HG03432 (cell line): ENCODE data around the gene C19orf33.

Experiments
- ATAC-seq: cut with Tn5 transposase; IDR thresholded peaks from one replicate; pipeline ENCODE4 v1.9.1; 2021; ENCODE audit warnings: mild to moderate bottlenecking, moderate library complexity; ENCODE audit not compliant: unreplicated experiment

C19orf33 gene

DNA sequence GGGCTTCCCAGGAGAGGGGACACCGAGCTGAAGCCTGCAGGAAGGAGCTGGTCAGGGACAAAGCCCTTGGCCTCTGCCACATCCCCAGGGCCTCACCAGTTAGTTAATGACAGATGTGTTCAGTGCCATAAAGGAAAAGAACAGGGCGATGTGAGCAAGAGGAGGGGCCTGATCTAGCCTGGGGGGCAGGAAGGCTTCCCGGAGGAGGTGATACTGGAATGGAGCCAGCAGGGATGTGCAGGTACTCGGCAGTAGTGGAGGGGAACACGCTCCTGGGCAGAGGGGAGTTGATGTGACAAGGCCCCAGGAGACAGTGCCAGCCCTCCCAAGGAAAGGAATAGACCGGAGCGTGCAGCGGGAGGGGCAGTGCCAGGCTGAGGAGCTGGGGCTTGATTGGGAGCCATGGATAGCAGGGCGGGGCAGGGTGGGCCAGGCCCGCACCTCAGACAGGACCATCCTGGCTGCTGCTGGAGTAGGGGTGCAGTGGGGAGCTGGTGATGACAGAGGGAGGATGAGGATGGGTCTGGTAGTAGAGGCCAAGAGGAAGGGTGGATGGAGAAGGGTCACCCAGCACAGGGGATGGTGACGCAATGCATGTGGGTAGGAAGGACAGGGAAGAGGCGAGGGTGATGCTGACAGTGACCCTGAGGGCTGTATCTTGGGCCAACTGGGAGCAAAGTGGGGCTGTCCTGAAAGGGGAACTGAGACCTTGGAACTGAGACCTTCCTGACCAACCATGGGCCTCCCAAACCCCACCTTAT lies 4.1 kb downstream of the C19orf33 start:
- no peak for ATAC-seq

DNA sequence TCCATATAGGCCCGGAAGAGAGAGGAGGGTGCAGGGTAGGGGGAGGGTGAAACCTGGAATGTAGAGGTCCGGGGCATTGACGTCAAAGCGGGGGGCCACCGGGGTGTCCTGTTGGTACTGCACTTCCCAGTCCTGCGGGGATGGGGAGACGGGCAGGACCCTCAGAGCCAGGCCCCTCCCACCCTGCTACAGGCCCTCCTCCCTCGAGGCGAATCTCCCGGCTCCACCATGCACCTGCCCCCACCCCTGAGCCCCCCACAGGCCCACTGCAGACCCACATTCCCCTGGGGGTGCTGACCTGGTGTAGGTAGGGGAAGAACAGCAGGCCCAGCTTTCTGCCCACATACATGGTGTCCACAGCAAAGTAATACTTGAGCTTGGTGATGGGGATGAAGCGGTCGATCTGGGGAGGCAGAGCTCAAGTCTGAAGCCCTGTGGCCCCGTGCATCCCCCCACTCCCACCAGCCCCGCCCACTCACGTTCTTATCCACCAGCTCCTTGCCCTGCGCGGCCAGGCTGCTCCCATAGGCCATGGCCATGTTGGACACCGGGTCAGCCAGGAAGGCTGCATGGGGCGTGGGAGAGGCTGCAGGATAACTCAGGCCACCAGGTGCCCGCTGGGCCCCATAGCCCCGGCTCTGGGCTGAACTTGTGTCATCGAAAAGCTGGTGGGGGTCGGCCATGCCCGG lies 5.0 kb downstream of the C19orf33 start:
- ATAC-seq, result no peak

DNA sequence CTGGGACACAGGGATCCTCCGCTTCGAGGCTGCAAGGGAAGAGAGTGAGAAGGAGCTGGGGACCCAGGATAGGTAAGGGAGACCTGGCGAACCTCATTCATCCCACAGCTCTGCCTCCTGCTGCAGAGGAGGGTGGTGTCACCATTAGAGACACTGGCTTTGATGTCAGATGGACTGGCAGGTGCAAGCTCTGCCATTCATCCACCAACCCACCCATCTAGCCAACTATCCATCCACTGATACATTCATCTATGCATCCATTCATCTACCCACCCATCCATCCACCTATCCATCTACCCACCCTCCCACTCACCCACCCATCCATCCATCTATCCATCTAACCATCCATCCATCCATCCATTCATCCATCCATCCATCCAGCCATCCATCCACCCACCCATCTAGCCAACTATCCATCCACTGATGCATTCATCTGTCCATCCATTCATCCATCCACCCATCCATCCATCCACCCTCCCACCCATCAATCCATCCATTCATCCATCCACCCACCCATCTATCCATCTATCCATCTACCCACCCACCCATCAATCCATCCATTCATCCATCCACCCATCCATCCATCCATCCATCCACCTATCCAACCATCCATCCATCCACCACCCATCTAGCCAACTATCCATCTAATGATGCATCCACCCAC lies 5.7 kb downstream of the C19orf33 start:
- no peak for ATAC-seq

DNA sequence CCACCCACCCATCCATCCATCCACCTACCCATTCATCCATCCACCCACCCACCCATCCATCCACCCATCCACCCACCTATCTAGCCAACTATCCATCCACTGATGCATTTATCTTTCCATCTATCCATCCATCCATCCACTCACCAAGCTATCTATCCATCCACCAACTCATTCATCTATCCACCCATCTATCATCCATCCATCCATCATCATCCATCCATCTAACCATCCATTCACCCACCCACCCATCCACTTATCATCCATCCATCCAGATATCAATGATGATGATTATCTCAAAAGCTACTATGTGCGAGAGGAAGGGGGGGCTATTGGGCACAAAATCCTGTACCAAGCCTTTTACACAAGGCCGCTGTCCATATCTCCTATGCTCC lies 6.2 kb downstream of the C19orf33 start:
- no peak for ATAC-seq

DNA sequence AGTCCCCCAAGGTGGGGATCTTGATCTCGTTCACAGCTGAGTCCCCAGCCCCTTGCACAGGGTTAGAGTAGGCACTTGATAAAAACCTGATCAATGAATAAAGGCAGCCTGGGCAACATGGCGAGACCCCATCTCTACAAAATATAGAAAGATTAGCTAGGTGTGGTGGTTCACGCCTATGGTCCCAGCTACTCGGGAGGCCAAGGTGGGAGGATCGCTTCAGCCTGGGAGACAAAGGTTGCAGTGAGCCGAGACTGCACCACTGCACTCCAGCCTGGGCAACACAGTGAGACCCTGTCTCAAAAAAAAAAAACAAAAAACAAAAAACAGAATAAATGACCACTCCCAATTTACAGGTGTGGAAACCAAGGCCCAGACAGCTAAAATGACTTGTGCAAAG lies 6.9 kb downstream of the C19orf33 start:
- ATAC-seq, result no peak

DNA sequence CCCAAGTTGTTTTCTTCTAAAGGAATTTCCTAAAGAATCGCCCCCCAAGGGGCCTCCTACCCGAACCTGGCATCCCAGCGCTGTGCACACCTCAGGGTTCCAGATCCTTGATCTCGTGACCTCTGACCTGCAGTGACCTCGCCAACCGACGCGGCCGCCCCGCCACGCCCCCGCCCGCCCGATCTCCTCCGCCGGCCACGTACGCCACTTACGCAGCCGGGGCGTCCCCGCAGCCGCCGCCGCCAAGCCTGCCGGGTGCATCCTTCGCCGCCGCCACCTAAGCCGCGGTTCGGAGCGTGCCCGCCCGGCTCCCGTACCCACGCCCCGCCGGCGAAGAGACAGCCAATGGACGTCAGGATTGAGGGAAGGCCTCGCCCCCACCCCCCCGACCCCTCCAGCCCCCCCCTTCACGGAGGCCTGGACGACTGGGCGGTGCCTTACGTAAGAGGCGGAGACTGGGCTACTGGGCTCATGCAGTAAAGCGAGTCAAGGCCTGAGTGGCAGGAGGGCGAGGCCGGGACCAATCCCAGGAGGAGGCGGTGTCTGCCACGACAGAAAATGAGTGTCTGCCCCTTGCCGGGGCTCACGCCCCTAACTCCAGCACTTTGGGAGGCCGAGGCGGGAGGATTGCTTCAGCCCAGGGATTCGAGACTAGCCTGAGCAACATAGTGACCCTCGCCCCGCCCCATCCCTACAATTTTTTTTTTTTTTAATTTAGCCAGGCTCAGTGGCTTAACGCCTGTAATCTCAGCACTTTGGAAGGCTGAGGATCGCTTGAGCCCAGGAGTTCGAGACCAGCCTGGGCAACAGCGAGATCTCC lies 11.8 kb downstream of the C19orf33 start, which contains the start of gene YIF1B:
Gene YIF1B (minus strand): TSS at position 291 of the 820 bp plus-strand sequence. CDS start 30 bp downstream, at position 261.
- ATAC-seq, result peak; percentile 87

DNA sequence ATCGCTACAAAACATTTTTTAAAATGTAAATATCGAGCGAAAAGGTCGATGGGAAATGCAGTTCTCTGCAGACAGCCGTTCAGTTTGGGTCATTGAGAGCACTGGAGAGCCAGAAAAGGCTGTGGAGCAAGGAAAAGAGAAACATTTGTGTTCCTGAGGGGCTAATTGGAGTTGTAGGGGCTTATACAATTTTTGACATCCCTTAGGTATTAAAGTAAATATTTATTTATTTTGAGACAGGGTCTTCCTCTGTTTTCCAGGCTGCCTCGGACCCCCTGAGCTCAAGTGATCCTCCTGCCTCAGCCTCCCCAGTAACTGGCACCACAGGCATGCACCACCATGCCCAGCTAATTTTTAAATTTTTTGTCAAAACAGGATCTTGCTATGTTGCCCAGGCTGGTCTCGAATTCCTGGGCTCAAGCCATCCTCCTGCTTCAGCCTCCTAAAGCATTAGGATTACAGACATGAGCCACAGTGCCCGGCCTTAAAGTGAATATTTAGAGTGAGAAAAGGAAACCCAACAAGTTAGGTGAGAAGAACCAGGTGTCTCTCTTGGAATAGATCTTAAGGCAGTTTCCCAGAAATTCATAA lies 12.5 kb downstream of the C19orf33 start:
- no peak for ATAC-seq

DNA sequence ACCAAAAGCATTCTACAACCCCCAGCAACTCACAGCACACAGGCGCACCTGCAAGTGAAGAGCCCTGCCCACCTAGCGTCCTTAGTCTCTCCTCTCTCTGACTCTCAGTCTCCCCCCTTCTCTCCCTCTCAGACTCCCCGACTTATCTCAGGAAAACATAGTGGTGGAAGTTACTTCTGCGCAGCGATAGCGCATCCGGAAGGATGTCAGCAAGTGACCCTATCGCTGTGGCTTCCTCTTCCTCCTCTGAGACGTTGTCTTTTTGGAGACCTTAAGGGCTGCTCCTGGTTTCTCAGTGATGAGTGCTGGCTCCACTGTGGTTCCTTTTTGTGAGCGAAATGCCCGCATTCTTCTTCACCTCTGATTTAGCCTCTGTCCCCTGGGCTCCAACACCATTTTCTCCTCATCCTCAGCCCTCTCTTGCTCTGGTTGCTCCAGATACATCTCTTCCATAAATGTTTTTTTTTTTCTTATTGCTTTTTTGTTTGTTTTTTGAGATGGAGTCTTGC lies 13.1 kb downstream of the C19orf33 start:
- ATAC-seq, result no peak

DNA sequence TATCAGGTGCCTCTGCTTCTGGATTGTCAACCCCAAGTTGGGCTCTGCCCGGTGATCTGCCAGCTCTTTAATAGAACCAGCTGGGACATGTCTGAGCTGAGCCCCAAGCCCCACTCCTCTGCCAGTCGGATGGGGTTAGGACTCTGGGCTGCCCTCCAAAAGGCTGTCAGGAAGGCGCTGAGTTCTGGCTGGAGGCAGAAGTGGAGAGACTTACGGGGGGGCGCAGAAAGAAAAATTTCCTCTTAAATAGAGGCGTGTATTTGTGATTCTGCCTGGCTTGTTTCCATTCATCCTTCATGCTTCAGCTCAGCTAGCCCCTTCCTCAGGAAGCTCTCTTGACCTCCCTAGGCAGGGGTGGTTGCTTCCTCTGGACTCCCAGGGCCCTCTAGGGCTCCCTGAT lies 14.6 kb downstream of the C19orf33 start:
- no peak for ATAC-seq

DNA sequence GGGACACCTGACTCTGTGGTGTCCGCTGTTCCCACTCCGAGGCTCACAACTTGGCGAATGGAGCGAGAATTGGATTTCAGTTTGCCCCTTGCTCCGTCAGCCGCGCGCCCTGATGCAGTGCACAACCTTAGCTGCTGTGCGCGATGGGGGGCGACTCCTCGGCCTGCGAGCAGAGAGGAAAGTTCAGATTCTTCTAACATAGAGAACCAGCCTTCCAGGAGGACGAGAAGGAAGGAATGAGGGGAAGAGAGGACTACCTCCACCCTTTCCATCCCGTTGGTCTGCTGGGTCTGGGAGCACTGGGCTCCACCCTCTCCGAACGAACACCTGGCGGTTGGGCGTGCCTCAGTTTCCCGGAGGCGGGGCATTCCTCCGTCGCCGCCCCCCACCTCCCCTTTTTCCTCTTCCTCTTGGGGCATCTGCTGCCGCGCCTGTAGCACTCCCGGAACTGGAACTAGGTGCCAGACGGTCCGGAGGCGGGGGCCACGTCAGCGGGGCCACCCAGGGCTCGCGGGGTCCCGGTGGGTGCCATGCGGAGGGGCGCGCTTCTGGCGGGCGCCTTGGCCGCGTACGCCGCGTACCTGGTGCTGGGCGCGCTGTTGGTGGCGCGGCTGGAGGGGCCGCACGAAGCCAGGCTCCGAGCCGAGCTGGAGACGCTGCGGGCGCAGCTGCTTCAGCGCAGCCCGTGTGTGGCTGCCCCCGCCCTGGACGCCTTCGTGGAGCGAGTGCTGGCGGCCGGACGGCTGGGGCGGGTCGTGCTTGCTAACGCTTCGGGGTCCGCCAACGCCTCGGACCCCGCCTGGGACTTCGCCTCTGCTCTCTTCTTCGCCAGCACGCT lies 15.6 kb downstream of the C19orf33 start, which contains the start of gene KCNK6:
Gene KCNK6 (plus strand): TSS at position 425 of the 838 bp plus-strand sequence. CDS start 106 bp downstream, at position 531.
- no peak for ATAC-seq

DNA sequence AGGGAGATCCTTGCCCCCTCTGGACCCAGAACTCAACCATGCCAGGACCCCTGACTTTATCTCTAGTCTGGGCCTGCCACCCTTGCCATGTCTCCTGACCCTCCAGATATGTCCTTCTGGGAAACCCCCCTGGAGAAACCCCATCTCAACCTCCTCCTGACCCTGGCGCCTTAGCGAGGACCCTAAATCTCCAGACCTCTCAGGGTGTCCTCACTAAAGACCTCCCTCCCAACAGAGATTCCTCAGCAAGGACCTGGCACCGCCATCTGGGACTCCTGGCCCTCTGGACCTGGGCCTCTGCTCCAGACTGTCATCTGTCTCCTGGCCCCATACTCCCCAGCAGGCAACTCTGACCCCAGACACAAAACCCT lies 16.9 kb downstream of the C19orf33 start:
- no peak for ATAC-seq

DNA sequence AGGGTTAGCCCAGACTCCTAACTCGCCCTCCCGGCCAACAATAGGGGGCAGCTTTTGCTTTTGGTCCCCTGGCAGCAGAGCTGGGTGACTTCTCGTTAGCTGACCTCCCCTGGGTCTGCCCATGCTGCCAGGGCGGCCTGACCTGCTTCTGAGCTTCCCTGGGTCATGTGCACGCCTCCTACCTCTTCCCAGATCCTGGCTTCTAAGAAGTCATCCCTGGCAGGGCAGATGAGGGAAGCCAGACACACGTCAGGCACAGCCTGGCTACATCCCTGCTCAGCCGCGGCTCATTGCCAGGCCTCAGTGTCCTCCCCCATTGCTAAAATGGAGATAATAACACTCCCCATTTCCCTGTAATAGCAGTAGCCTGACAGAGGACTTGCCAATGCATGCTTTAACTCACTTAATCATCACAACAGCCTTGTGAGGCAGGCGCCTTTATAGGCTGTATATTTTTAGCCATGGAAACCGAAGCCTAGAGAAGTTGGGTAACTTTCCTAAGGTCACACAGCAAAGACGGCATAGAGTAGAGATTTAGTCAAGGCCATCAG lies 17.7 kb downstream of the C19orf33 start:
- ATAC-seq, result no peak

DNA sequence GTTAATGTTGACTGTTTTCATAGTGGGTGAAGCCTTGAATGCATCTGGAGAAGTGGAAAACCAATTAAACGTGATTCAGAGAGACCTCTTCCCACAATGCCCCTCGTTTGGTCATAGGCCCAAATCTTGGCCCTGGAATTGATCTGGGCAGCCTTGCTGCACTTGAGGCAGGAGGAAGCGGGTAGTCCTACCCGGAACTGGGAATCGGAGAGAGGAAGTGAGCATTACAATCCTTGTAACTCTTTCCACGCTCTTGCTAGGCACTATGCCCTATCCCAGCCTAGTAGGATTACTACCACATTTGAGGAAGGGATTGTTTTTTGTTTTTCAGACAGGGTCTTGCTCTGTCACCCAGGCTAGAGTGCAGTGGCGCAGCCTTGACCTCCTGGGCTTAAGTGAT lies 19.2 kb downstream of the C19orf33 start:
- no peak for ATAC-seq

DNA sequence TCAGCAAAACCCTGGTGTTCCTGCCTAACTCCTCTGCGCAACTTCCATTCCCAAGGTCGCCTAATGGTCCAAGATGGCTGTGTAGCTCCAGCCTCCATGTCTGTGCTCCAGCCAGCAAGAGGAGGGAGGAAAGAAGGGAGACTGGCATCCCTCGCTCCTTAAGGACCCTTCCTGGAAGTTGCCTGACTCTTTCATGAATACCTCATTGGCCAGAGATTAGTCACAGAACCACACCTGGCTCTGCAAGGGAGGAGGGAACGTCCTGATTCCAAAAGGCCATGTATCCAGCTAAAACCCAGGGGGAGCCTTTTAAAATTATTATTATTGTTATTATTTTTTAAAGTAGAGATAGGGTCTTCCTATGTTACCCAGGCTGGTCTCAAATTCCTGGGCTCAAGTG lies 20.4 kb downstream of the C19orf33 start:
- no peak for ATAC-seq

DNA sequence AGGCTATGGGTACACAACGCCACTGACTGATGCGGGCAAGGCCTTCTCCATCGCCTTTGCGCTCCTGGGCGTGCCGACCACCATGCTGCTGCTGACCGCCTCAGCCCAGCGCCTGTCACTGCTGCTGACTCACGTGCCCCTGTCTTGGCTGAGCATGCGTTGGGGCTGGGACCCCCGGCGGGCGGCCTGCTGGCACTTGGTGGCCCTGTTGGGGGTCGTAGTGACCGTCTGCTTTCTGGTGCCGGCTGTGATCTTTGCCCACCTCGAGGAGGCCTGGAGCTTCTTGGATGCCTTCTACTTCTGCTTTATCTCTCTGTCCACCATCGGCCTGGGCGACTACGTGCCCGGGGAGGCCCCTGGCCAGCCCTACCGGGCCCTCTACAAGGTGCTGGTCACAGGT lies 22.5 kb downstream of the C19orf33 start:
- ATAC-seq, result no peak

DNA sequence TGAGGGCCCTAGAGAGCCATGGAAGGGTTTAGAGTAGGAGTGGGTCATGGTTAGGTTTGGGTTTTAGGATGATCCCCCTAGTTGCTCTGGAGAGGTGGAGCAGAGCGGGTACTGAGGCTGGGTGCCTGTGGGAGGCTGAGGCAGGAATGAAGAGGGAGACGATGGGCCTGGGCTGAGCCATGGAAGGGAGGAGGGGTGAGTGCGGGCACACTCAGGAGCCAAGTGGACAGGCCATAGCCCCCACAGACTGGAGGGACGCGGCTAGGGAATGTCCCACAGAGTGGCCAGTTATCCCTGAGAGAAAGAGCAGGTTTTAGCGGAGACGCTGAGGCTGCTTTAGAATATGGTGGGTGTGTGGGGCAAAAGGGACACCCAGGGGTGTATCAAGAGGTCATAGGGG lies 25.6 kb downstream of the C19orf33 start:
- no peak for ATAC-seq

DNA sequence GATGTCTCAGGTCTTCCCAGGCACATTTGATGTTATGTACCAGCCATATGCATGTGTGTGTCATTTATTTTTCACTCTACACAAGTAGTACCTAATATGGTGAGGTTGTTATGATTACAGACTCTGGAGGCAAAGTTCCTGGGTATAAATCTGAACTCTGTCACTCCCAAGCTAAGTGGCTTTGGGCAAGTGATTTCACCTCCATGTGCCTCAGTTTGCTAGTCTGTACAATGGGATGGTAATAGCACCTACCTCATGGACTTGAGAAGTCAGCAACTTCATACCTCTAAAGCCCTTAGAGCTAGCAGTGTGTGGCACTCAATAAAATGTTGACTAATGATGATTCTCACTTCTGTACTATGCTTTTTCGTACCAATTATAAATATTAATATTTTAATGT lies 27.7 kb downstream of the C19orf33 start:
- ATAC-seq, result no peak

DNA sequence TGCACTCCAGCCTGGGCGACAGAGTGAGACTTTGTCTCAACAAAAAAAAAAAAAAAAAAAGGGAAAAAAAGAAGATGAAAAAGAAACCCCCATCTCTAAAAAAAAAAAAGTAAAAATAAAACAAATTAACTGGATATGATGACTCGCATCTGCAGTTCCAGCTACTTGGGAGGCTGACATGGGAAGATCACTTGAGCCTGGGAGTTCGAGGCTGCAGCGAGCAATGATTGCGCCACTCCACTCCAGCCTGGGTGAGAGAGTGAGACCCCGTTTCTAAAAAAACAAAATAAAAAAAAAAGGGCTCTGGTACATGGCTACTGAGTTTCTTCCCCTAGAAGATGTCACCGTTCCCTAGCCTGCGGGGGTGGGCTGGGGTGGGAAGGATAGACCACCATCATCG lies 29.2 kb downstream of the C19orf33 start:
- ATAC-seq, result no peak

DNA sequence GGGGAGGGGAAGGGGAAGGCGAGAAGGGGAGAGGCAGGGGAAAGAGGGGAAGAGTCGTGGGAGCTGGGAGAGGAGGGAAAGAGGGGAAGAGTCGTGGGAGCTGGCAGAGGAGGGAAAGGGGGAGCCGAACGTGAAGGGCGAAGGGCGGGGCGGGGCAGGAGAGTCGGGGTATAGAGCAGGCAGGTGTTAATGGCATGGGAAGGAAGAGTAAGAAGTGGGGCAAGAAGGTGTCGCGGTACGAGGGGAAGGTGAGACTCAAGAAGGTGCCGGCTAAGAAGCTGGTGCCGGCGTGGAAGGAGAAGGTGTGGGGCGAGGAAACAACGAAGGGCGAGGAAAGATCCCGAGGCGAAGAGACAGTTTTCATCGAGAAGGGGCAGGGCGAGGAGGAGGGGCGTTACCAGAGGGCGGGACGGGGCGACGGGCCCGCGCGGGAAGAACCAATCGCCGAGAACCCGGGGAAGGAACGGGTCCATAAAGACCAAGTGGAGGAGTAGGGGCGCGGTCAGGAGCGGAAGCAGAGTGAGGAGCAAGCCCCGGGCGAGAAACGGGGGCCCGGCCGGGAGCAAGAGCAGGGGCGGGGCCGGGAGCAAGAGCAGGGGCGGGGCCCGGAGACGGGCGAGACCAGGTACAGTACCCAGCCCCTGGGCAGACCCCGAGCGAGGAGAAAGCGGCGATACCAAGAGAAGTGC lies 32.0 kb downstream of the C19orf33 start:
- ATAC-seq, result peak; percentile 69
